Measurements from ENCODE around the gene METTL6.

DNA sequence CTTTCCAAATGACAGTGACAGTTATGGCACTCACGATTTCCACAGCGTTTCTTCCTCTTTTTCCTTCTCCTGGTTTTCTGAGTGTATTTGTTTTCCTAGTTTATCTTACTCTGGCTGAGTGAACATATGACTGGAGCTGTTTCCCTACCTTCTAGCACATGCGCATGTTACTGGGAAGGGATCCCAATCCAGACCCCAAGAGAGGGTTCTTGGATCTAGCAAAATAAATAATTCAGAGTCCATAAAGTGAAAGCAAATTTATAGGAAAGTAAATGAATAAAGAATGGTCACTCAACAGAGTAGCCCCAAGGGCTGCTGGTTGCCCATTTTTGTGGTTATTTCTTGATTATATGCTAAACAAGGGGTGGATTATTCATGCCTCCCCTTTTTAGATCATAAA lies 23.8 kb downstream of the METTL6 start:
- TF ChIP-seq GABPA (IDR thresholded peaks at IDR 0.05; ENCODE audit: low read depth) (no peak), CTCF (IDR thresholded peaks at IDR 0.05; ENCODE audit: insufficient read depth, low read length) (no peak), POLR2AphosphoS5 (IDR thresholded peaks at IDR 0.05; ENCODE audit: low read depth) (no peak)

Data from HL-60 (cell line).